ENCODE results near the gene PHF2. TPM values are rescaled to one million over a fixed set of nuclear protein-coding genes. Genes with fewer than 3 reads are reported as not detected.

PHF2 gene
- total and polyA plus RNA-seq, 2 experiments from 2014 or later, result 4.3 to 11.8 TPM

GRCh38 chr9:93663877-93664548 is 87.6 kb downstream of the PHF2 start:
- TF ChIP-seq CREB1 (CRISPR knock-in tag; IDR thresholded peaks at IDR 0.05; ENCODE audit: low read depth) (no peak), STAT1 (IDR thresholded peaks at IDR 0.05; ENCODE audit: unreplicated experiment) (no peak), ZNF331 (CRISPR knock-in tag; IDR thresholded peaks at IDR 0.05; ENCODE audit: low read depth) (no peak), REST (IDR thresholded peaks at IDR 0.05; ENCODE audit: unreplicated experiment) (no peak), ETS1 (IDR thresholded peaks at IDR 0.05) (no peak), CTCF (conservative IDR thresholded peaks at IDR 0.05; ENCODE audit: low read depth in 2 of 2) (no peak), NANOG (IDR thresholded peaks at IDR 0.05; ENCODE audit: borderline replicate concordance) (no peak), EZH2 (IDR thresholded peaks at IDR 0.05; ENCODE audit: low read depth, unreplicated experiment) (no peak), POLR2AphosphoS5 (IDR thresholded peaks at IDR 0.05; ENCODE audit: low read depth) (no peak)
- H3F3A ChIP-seq (replicated peaks; ENCODE audit: low read depth), result no peaks in the 10 kb centered on the region
- H3K36me3 ChIP-seq (ENCODE audit: insufficient read depth), result no peaks in the 10 kb centered on the region
- DNase-seq (ENCODE audit: low spot score), result no peak
- peaks cover 2% of the 10 kb centered on the region for H3K27me3 Mint-ChIP-seq (ENCODE audit: insufficient read depth, low read depth, poor library complexity)
- no peak overlapping the region for H3K4me3 Mint-ChIP-seq
- no peak overlapping the region for H3K4me2 ChIP-seq
- no peaks in the 10 kb centered on the region for H3K4me1 ChIP-seq (ENCODE audit: insufficient read depth)
- no peak overlapping the region for H3K27ac ChIP-seq (ENCODE audit: low read depth)
- H3K9me3 Mint-ChIP-seq, result no peaks in the 10 kb centered on the region
- peaks cover 5% of the 10 kb centered on the region; the same call in 2 of the 3 replicates for H3K36me3 Mint-ChIP-seq (ENCODE audit: low read depth)
- H3K9me2 ChIP-seq (ENCODE audit: insufficient read depth), result peaks cover 11% of the 10 kb centered on the region; the same call in 1 of the 2 replicates
- H3K27me3 ChIP-seq (ENCODE audit: insufficient read depth), result no peaks in the 10 kb centered on the region
- H3K4me1 Mint-ChIP-seq, result peaks cover 6% of the 10 kb centered on the region; the same call in 1 of the 3 replicates
- no peak for ATAC-seq
- no peak overlapping the region for H3K27ac Mint-ChIP-seq
- no peak overlapping the region for H2AFZ ChIP-seq
- no peak overlapping the region for H3K4me3 ChIP-seq
- H4K20me1 ChIP-seq (replicated peaks; ENCODE audit: insufficient read depth), result no peaks in the 10 kb centered on the region
- H3K79me2 ChIP-seq (replicated peaks; ENCODE audit: insufficient read depth), result no peaks in the 10 kb centered on the region
